Measurements from ENCODE around the gene NXPH3.

Gene NXPH3

DNA sequence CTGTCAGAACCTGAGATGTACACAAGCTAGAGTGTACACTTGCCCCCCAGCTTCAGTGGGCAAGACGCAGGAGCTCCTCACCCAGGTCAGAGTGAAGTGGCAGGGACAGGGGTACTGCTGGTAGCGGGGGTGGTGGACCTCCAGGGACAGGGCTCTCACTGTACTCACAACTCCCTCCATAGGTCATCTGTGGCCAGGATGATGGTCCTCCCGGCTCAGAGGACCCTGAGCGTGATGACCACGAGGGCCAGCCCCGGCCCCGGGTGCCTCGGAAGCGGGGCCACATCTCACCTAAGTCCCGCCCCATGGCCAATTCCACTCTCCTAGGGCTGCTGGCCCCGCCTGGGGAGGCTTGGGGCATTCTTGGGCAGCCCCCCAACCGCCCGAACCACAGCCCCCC, 2.7 kb downstream of the NXPH3 start:
- DNase-seq (ENCODE audit: low read depth) = no peak
- Histone ChIP-seq H3K9ac (ENCODE audit: low read length) (no peak overlapping the region), H3K4me1 (ENCODE audit: control insufficient read depth, insufficient read depth, low read length) (peaks cover 8% of the 10 kb centered on the region), H3K4me3 (ENCODE audit: low read length) (no peak overlapping the region), H3K27me3 (replicated peaks; ENCODE audit: control insufficient read depth, insufficient read depth, low read length) (no peaks in the 10 kb centered on the region), H3K36me3 (ENCODE audit: control insufficient read depth, insufficient read depth, low read length, severe bottlenecking) (no peaks in the 10 kb centered on the region), H3K9me3 (ENCODE audit: control insufficient read depth, low read length) (no peaks in the 10 kb centered on the region)

DNA sequence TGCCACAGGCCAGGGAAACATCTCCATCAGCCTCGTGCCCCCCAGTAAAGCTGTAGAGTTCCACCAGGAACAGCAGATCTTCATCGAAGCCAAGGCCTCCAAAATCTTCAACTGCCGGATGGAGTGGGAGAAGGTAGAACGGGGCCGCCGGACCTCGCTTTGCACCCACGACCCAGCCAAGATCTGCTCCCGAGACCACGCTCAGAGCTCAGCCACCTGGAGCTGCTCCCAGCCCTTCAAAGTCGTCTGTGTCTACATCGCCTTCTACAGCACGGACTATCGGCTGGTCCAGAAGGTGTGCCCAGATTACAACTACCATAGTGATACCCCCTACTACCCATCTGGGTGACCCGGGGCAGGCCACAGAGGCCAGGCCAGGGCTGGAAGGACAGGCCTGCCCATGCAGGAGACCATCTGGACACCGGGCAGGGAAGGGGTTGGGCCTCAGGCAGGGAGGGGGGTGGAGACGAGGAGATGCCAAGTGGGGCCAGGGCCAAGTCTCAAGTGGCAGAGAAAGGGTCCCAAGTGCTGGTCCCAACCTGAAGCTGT, 3.4 kb downstream of the NXPH3 start:
- no peaks in the 10 kb centered on the region for H3K9me3 ChIP-seq (ENCODE audit: control insufficient read depth, low read length)
- H3K27me3 ChIP-seq (replicated peaks; ENCODE audit: control insufficient read depth, insufficient read depth, low read length) = no peaks in the 10 kb centered on the region
- no peak overlapping the region for H3K9ac ChIP-seq (ENCODE audit: low read length)
- H3K4me3 ChIP-seq (ENCODE audit: low read length) = no peak overlapping the region
- H3K4me1 ChIP-seq (ENCODE audit: control insufficient read depth, insufficient read depth, low read length) = peaks cover 8% of the 10 kb centered on the region
- DNase-seq (ENCODE audit: low read depth) = no peak
- H3K36me3 ChIP-seq (ENCODE audit: control insufficient read depth, insufficient read depth, low read length, severe bottlenecking) = no peaks in the 10 kb centered on the region

DNA sequence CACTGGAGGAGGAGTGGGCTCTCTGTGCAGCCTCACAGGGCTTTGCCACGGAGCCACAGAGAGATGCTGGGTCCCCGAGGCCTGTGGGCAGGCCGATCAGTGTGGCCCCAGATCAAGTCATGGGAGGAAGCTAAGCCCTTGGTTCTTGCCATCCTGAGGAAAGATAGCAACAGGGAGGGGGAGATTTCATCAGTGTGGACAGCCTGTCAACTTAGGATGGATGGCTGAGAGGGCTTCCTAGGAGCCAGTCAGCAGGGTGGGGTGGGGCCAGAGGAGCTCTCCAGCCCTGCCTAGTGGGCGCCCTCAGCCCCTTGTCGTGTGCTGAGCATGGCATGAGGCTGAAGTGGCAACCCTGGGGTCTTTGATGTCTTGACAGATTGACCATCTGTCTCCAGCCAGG, 3.9 kb downstream of the NXPH3 start:
- H3K36me3 ChIP-seq (ENCODE audit: control insufficient read depth, insufficient read depth, low read length, severe bottlenecking) = no peaks in the 10 kb centered on the region
- H3K4me1 ChIP-seq (ENCODE audit: control insufficient read depth, insufficient read depth, low read length) = peaks cover 8% of the 10 kb centered on the region
- no peak for DNase-seq (ENCODE audit: low read depth)
- no peak overlapping the region for H3K4me3 ChIP-seq (ENCODE audit: low read length)
- no peaks in the 10 kb centered on the region for H3K27me3 ChIP-seq (replicated peaks; ENCODE audit: control insufficient read depth, insufficient read depth, low read length)
- H3K9ac ChIP-seq (ENCODE audit: low read length) = no peak overlapping the region
- H3K9me3 ChIP-seq (ENCODE audit: control insufficient read depth, low read length) = no peaks in the 10 kb centered on the region

DNA sequence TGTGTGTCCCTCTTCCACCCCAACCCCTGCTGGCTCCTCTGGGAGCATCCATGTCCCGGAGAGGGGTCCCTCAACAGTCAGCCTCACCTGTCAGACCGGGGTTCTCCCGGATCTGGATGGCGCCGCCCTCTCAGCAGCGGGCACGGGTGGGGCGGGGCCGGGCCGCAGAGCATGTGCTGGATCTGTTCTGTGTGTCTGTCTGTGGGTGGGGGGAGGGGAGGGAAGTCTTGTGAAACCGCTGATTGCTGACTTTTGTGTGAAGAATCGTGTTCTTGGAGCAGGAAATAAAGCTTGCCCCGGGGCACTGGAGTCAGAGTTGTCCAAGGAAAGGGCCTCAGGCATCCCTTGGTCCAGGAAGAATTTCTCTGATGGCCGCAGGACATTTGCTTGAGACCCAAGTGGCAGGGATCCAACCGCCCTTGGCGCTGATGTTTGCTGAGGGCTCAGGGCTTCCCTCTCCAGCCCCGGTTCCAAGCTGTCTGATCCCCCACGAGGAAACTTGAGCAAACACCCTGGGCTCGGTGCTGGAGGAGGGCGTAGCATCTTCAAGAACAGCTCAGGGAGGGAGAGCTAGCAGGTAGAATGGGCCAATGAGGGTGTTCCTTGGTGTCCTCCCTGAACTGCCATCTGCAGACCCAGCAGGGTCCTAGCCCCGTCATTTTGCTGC, 4.5 kb downstream of the NXPH3 start:
- no peaks in the 10 kb centered on the region for H3K9me3 ChIP-seq (ENCODE audit: control insufficient read depth, low read length)
- H3K4me1 ChIP-seq (ENCODE audit: control insufficient read depth, insufficient read depth, low read length) = peaks cover 8% of the 10 kb centered on the region
- no peak for DNase-seq (ENCODE audit: low read depth)
- H3K36me3 ChIP-seq (ENCODE audit: control insufficient read depth, insufficient read depth, low read length, severe bottlenecking) = no peaks in the 10 kb centered on the region
- no peak overlapping the region for H3K9ac ChIP-seq (ENCODE audit: low read length)
- no peak overlapping the region for H3K4me3 ChIP-seq (ENCODE audit: low read length)
- no peaks in the 10 kb centered on the region for H3K27me3 ChIP-seq (replicated peaks; ENCODE audit: control insufficient read depth, insufficient read depth, low read length)

DNA sequence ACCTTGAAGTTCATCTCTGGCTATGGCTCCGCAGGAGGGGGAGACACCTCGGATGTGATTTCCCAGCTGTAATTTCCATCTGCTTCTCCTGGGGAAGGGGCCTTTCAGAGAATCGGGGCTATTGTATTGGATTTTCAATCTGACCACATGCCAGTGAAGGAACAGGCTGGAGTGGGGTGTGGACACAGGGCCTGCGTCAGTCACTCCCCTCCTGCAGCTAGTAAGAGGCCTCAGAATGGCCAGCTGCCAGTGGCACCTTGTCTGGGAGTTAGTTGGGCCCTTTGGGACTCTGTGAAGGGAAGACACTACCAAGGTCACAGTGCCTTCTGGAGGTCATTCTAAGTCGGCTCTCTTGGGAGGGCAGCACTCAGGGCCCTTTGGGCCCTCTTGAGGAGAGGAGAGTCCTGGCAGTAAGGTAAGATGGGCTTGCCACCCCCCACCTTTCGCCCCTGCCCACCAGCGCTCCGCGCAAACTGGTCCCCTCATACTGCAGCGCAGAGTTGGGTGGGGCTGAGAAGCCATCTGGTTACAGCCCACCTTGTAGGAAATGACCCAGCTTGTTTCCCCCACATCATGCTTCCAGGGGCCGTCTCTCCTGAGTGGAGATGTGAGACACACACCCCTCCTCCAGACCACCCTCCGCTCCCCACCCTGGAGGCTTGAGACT, 5.4 kb downstream of the NXPH3 start:
- no peaks in the 10 kb centered on the region for H3K27me3 ChIP-seq (replicated peaks; ENCODE audit: control insufficient read depth, insufficient read depth, low read length)
- H3K4me3 ChIP-seq (ENCODE audit: low read length) = no peak overlapping the region
- DNase-seq (ENCODE audit: low read depth) = no peak
- H3K9ac ChIP-seq (ENCODE audit: low read length) = no peak overlapping the region
- H3K36me3 ChIP-seq (ENCODE audit: control insufficient read depth, insufficient read depth, low read length, severe bottlenecking) = no peaks in the 10 kb centered on the region
- no peaks in the 10 kb centered on the region for H3K9me3 ChIP-seq (ENCODE audit: control insufficient read depth, low read length)
- H3K4me1 ChIP-seq (ENCODE audit: control insufficient read depth, insufficient read depth, low read length) = peaks cover 8% of the 10 kb centered on the region

DNA sequence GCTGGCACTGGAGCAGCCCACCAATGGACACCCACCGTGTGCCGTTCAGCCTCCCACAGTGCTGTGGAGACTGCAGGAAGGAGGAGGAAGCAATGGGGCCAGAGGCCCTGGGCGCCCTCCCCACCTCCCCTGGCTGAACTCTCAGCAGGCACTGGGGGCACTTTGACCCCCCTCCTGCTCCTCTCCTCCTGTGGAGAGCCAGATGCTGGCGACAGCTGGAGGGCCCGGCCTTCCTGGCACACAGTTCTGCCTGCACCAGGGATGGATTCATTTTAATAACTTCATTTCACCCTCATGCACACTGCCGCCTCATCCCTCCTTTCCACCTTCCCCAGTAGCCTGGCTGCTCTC, 6.0 kb downstream of the NXPH3 start:
- H3K27me3 ChIP-seq (replicated peaks; ENCODE audit: control insufficient read depth, insufficient read depth, low read length) = no peaks in the 10 kb centered on the region
- no peak overlapping the region for H3K9ac ChIP-seq (ENCODE audit: low read length)

DNA sequence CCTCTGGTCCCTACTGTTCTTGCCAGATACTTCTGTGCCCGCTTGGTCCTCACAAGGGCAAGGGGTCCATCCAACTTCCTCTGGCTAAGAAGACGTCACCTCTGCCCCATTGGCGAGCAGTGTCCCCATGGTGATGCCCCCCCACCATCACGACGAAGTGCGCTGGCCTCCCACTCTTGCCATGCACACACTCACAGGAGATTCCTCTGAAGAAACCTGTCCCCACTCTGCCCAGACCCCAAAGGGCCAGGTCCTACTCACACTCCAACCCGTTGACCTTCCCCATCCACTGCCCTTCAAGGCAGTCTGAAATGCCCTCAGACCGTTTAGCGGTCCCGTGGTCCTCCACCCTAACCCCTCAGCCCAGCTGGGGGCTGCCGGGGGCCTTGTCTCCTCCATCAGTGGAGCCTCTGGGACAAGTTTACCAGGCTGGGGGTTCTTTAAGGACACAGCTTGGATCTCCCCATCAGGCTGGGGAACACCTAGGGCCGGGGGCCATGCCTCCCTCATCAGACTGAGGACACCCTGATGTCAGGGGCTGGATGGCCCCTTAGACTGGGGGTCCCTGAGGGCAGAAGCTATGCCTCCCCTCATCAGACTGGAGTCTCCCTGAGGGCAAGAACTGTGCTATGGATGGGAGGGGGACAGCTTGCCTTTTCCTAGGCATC, 6.5 kb downstream of the NXPH3 start:
- Histone ChIP-seq H3K9ac (ENCODE audit: low read length) (no peak overlapping the region), H3K4me3 (ENCODE audit: low read length) (no peak overlapping the region), H3K4me1 (ENCODE audit: control insufficient read depth, insufficient read depth, low read length) (peaks cover 5% of the 10 kb centered on the region), H3K36me3 (ENCODE audit: control insufficient read depth, insufficient read depth, low read length, severe bottlenecking) (no peaks in the 10 kb centered on the region), H3K9me3 (ENCODE audit: control insufficient read depth, low read length) (no peaks in the 10 kb centered on the region), H3K27me3 (replicated peaks; ENCODE audit: control insufficient read depth, insufficient read depth, low read length) (no peaks in the 10 kb centered on the region)
- no peak for DNase-seq (ENCODE audit: low read depth)

More for the DNA sequence above, 6.0 kb downstream of the NXPH3 start:
- H3K4me3 ChIP-seq (ENCODE audit: low read length) = no peak overlapping the region
- DNase-seq (ENCODE audit: low read depth) = no peak
- peaks cover 8% of the 10 kb centered on the region for H3K4me1 ChIP-seq (ENCODE audit: control insufficient read depth, insufficient read depth, low read length)
- H3K9me3 ChIP-seq (ENCODE audit: control insufficient read depth, low read length) = no peaks in the 10 kb centered on the region
- no peaks in the 10 kb centered on the region for H3K36me3 ChIP-seq (ENCODE audit: control insufficient read depth, insufficient read depth, low read length, severe bottlenecking)

DNA sequence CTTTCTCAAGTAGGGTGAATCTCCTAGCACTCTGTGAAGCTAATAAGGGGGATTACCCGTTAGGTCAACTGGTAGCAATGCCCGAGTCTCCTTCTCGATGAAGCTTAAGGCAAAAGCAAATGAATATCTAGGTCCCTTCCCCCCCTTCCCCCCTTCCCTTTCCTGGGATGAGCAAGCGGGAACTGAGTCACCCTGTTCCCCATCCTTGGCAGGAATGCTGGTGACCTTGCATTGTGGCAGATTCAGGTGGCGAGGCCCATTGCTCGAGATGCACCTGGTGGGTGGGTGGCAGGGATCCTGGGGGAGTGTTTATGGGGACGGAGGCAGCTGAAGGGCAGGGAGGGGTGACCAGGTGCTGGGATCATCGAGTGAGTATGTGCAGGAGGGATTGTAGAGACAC, 7.1 kb downstream of the NXPH3 start:
- DNase-seq (ENCODE audit: low read depth) = no peak
- Histone ChIP-seq H3K9ac (ENCODE audit: low read length) (no peak overlapping the region), H3K27me3 (replicated peaks; ENCODE audit: control insufficient read depth, insufficient read depth, low read length) (no peaks in the 10 kb centered on the region), H3K4me1 (ENCODE audit: control insufficient read depth, insufficient read depth, low read length) (no peaks in the 10 kb centered on the region), H3K4me3 (ENCODE audit: low read length) (no peak overlapping the region), H3K9me3 (ENCODE audit: control insufficient read depth, low read length) (no peaks in the 10 kb centered on the region), H3K36me3 (ENCODE audit: control insufficient read depth, insufficient read depth, low read length, severe bottlenecking) (no peaks in the 10 kb centered on the region)

DNA sequence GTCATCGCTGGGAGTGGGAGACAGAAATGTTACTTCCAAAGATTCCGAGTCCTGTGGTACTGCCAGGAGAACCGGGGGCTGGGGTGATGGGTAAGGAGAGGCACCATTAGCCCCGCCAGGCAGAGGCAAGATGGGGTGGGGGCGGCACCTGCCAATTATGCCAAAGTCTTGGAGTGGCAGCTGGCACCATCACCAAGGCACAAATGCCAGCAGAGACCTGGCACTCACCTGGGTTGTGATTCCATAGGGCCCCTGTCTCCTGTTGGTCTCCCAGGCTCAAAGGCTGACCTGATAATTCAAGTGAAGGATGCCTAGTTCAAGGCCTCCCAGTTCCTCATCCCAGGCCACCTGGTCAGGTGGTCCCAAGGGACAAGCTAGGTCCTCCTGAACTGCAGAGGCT, 7.6 kb downstream of the NXPH3 start:
- H3K4me1 ChIP-seq (ENCODE audit: control insufficient read depth, insufficient read depth, low read length) = peaks cover 4% of the 10 kb centered on the region
- H3K36me3 ChIP-seq (ENCODE audit: control insufficient read depth, insufficient read depth, low read length, severe bottlenecking) = no peaks in the 10 kb centered on the region
- no peaks in the 10 kb centered on the region for H3K9me3 ChIP-seq (ENCODE audit: control insufficient read depth, low read length)
- DNase-seq (ENCODE audit: low read depth) = no peak
- no peaks in the 10 kb centered on the region for H3K27me3 ChIP-seq (replicated peaks; ENCODE audit: control insufficient read depth, insufficient read depth, low read length)
- no peak overlapping the region for H3K9ac ChIP-seq (ENCODE audit: low read length)
- H3K4me3 ChIP-seq (ENCODE audit: low read length) = no peak overlapping the region

DNA sequence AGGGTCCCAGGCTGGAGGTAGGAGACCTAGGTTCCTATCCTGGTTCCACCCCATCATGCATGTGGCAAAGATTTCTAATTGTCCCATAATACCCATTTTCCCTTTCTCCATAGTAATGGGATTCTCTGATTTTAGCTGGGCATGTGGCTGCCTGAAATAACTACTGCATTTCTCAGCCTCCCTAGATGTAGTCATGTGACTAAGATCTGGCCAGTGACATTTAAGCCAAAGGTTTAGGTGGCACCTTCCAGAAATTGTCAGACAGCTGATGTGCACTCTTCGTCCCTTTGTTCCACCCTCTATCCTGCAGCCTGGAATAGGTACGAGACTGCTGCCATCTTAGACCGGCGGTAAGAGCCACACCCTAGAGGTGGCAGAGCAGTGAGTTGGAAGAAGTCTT, 8.2 kb downstream of the NXPH3 start:
- H3K9me3 ChIP-seq (ENCODE audit: control insufficient read depth, low read length) = no peaks in the 10 kb centered on the region
- DNase-seq (ENCODE audit: low read depth) = no peak
- peaks cover 10% of the 10 kb centered on the region for H3K4me1 ChIP-seq (ENCODE audit: control insufficient read depth, insufficient read depth, low read length)
- H3K27me3 ChIP-seq (replicated peaks; ENCODE audit: control insufficient read depth, insufficient read depth, low read length) = no peaks in the 10 kb centered on the region
- H3K4me3 ChIP-seq (ENCODE audit: low read length) = no peak overlapping the region
- H3K9ac ChIP-seq (ENCODE audit: low read length) = no peak overlapping the region
- H3K36me3 ChIP-seq (ENCODE audit: control insufficient read depth, insufficient read depth, low read length, severe bottlenecking) = no peaks in the 10 kb centered on the region

DNA sequence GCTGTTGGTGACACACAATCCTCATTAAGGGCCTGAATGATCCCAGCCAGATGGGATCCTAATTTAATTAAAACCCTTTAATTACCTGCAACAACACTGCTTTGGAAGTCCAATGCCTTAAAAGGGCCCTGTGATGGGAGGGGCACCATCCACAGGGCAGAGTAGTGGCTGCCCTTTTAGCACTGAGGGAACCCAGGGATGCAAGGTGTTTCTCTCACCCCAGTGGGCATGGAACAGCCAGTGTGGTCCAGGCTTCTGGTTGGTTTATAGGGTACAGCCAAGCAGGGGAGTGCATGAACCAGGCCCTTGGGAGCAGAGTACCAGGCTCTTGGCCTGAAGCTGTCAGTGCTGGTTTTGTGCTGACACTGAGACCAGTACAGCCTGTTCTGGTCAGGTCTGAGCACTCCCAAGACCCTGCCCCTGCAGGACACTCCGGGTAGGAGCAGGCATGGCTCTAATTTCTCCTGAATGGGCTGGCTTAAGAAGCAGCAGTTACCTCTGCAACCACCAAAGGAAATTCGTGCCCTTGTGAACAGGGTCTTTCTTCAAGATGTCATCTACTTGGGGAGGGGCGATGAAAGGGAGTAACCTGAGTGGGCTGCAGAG, 9.9 kb downstream of the NXPH3 start:
- H3K27me3 ChIP-seq (replicated peaks; ENCODE audit: control insufficient read depth, insufficient read depth, low read length) = no peaks in the 10 kb centered on the region
- H3K4me3 ChIP-seq (ENCODE audit: low read length) = no peak overlapping the region
- H3K4me1 ChIP-seq (ENCODE audit: control insufficient read depth, insufficient read depth, low read length) = peaks cover 19% of the 10 kb centered on the region
- H3K36me3 ChIP-seq (ENCODE audit: control insufficient read depth, insufficient read depth, low read length, severe bottlenecking) = no peaks in the 10 kb centered on the region
- DNase-seq (ENCODE audit: low read depth) = no peak
- no peaks in the 10 kb centered on the region for H3K9me3 ChIP-seq (ENCODE audit: control insufficient read depth, low read length)
- no peak overlapping the region for H3K9ac ChIP-seq (ENCODE audit: low read length)

Data from adipocyte (in vitro differentiated cells).